ENCODE results near the gene GPRIN2.
"Not testable (repeated sequence)": the region's sequence is repeated elsewhere in the genome, so short reads cannot be mapped to it uniquely, and the experiment has no call there.

Gene GPRIN2

DNA sequence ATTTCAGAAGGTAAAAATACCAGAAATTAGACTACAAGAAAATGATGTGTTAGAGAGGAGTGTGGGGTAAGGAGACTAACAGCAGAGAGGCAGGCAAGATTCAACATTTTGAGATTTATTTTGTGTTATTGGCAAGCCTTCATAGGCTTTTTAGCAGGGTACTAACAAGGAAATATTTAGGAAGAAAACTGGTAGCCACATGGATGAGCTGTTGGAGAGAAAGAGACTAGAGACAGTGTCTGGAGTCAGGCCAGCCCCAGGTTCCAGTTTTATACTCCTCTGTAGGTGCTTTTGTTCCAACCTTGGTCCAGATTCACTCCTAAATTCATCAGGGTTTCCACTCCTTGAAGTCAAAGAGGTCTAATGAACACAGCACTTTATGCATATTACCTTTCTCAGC, 41.1 kb downstream of the GPRIN2 start:
- Histone ChIP-seq H3K36me3 (ENCODE audit: low read length) (no peaks in the 10 kb centered on the region), H3K4me2 (ENCODE audit: low read depth, low read length, poor library complexity, severe bottlenecking) (no peak overlapping the region), H3F3A (ENCODE audit: insufficient read depth) (no peaks in the 10 kb centered on the region), H3K9me3 (ENCODE audit: insufficient read depth, low read length) (no peaks in the 10 kb centered on the region), H3K27me3 (ENCODE audit: low read length) (no peaks in the 10 kb centered on the region), H3K4me3 (ENCODE audit: insufficient read depth, low read length, poor library complexity, severe bottlenecking) (no peak overlapping the region), H3K79me2 (ENCODE audit: insufficient read depth, low read length) (no peaks in the 10 kb centered on the region), H2AFZ (ENCODE audit: low read depth, low read length, severe bottlenecking) (no peak overlapping the region), H3K27ac (ENCODE audit: low read depth, low read length) (no peak overlapping the region), H3K9me2 (replicated peaks; ENCODE audit: insufficient read depth, low read length) (no peaks in the 10 kb centered on the region), H4K20me1 (ENCODE audit: low read depth, low read length) (no peaks in the 10 kb centered on the region), H3K9ac (ENCODE audit: low read length) (no peak overlapping the region)
- TF ChIP-seq EZH2phosphoT487 (conservative IDR thresholded peaks at IDR 0.05; ENCODE audit: low read length): no peak
- TF ChIP-seq, protein P1, sequence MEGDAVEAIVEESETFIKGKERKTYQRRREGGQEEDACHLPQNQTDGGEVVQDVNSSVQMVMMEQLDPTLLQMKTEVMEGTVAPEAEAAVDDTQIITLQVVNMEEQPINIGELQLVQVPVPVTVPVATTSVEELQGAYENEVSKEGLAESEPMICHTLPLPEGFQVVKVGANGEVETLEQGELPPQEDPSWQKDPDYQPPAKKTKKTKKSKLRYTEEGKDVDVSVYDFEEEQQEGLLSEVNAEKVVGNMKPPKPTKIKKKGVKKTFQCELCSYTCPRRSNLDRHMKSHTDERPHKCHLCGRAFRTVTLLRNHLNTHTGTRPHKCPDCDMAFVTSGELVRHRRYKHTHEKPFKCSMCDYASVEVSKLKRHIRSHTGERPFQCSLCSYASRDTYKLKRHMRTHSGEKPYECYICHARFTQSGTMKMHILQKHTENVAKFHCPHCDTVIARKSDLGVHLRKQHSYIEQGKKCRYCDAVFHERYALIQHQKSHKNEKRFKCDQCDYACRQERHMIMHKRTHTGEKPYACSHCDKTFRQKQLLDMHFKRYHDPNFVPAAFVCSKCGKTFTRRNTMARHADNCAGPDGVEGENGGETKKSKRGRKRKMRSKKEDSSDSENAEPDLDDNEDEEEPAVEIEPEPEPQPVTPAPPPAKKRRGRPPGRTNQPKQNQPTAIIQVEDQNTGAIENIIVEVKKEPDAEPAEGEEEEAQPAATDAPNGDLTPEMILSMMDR (IDR thresholded peaks at IDR 0.05; ENCODE audit: insufficient read depth, low read length, poor library complexity, severe bottlenecking): no peak

DNA sequence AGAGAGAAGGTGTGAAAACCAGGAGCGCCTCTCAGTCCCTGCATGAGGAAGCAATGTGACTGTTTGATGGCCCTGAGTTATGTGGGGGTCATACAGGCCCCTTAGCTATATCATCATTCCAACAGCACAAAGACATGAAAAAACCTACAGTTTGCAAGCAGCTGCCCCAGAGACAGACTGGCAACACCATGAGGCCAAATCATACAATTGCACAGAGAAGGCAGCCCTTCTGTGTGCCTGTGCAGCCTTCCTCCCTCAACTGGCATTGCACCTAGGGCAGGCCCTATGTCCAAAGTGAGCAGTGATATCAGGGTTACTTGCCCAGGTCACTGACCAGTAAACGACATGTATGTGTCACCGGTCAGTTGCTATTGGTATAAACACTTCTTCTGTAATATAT, 41.6 kb downstream of the GPRIN2 start:
- Histone ChIP-seq H3F3A (ENCODE audit: insufficient read depth) (no peaks in the 10 kb centered on the region), H3K9me3 (ENCODE audit: insufficient read depth, low read length) (no peaks in the 10 kb centered on the region), H3K9me2 (replicated peaks; ENCODE audit: insufficient read depth, low read length) (no peaks in the 10 kb centered on the region), H3K79me2 (ENCODE audit: insufficient read depth, low read length) (no peaks in the 10 kb centered on the region), H3K4me3 (ENCODE audit: insufficient read depth, low read length, poor library complexity, severe bottlenecking) (no peak overlapping the region), H4K20me1 (ENCODE audit: low read depth, low read length) (no peaks in the 10 kb centered on the region), H3K27me3 (ENCODE audit: low read length) (no peaks in the 10 kb centered on the region), H2AFZ (ENCODE audit: low read depth, low read length, severe bottlenecking) (no peak overlapping the region), H3K4me2 (ENCODE audit: low read depth, low read length, poor library complexity, severe bottlenecking) (no peak overlapping the region), H3K27ac (ENCODE audit: low read depth, low read length) (no peak overlapping the region), H3K36me3 (ENCODE audit: low read length) (no peaks in the 10 kb centered on the region), H3K9ac (ENCODE audit: low read length) (no peak overlapping the region)
- TF ChIP-seq EZH2phosphoT487 (conservative IDR thresholded peaks at IDR 0.05; ENCODE audit: low read length): no peak
- TF ChIP-seq, protein P1 (IDR thresholded peaks at IDR 0.05; ENCODE audit: insufficient read depth, low read length, poor library complexity, severe bottlenecking): no peak

DNA sequence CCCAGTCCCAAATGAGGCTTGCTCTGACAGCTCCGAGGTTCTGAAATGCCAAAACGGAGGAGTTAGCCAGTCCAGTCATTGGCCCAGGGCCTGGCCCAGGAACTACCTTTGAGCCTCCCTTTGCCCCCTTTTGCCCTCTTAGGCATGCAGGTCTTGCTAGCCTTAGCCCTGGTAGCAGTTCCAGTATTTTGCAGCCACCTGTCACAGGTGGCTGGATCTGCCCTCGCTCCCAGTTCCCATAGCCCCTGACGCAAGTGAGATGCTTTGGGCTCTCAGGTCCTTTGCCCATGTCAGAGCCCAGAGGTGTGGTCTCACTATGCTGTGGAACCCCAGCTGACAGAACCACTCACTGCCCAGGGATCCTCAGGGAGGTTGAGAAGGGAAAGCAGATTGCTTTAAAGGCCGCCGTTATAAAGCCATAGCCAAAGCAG, 42.0 kb downstream of the GPRIN2 start:
- Histone ChIP-seq H3K79me2 (ENCODE audit: insufficient read depth, low read length) (no peaks in the 10 kb centered on the region), H2AFZ (ENCODE audit: low read depth, low read length, severe bottlenecking) (no peak overlapping the region), H3K9me3 (ENCODE audit: insufficient read depth, low read length) (no peaks in the 10 kb centered on the region), H3K4me2 (ENCODE audit: low read depth, low read length, poor library complexity, severe bottlenecking) (no peak overlapping the region), H3F3A (ENCODE audit: insufficient read depth) (no peaks in the 10 kb centered on the region), H3K9ac (ENCODE audit: low read length) (no peak overlapping the region), H3K27ac (ENCODE audit: low read depth, low read length) (no peak overlapping the region), H4K20me1 (ENCODE audit: low read depth, low read length) (no peaks in the 10 kb centered on the region), H3K36me3 (ENCODE audit: low read length) (no peaks in the 10 kb centered on the region), H3K4me3 (ENCODE audit: insufficient read depth, low read length, poor library complexity, severe bottlenecking) (no peak overlapping the region), H3K27me3 (ENCODE audit: low read length) (no peaks in the 10 kb centered on the region), H3K9me2 (replicated peaks; ENCODE audit: insufficient read depth, low read length) (no peaks in the 10 kb centered on the region)
- no peak for TF ChIP-seq EZH2phosphoT487 (conservative IDR thresholded peaks at IDR 0.05; ENCODE audit: low read length)
- TF ChIP-seq, protein P1 (IDR thresholded peaks at IDR 0.05; ENCODE audit: insufficient read depth, low read length, poor library complexity, severe bottlenecking): no peak

DNA sequence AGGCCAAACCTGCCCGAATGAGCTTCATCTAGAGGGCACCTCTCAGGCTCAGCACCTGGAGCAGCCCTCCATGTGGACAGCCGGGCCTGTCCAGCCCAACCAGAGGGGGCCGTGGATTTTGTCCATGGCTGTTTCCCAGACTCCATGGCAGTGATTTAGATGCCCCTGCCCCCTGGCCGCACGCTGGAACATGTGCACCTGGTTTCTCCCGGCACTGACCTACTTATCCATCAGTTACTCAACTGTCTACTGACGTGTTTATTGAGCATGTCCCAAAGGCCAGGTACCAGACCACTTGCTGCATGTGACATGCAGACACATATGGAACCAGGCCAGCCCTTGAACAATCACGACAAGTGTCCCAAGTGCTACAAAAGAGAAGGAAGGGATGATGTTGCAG, 43.1 kb downstream of the GPRIN2 start:
- H3K4me2 ChIP-seq (ENCODE audit: low read depth, low read length, poor library complexity, severe bottlenecking); H4K20me1 ChIP-seq (ENCODE audit: low read depth, low read length); H3K36me3 ChIP-seq (ENCODE audit: low read length); H2AFZ ChIP-seq (ENCODE audit: low read depth, low read length, severe bottlenecking); H3F3A ChIP-seq (ENCODE audit: insufficient read depth); H3K4me3 ChIP-seq (ENCODE audit: insufficient read depth, low read length, poor library complexity, severe bottlenecking); H3K9me3 ChIP-seq (ENCODE audit: insufficient read depth, low read length); H3K9ac ChIP-seq (ENCODE audit: low read length); H3K9me2 ChIP-seq (replicated peaks; ENCODE audit: insufficient read depth, low read length); H3K79me2 ChIP-seq (ENCODE audit: insufficient read depth, low read length); H3K27me3 ChIP-seq (ENCODE audit: low read length); H3K27ac ChIP-seq (ENCODE audit: low read depth, low read length): not testable (repeated sequence)

DNA sequence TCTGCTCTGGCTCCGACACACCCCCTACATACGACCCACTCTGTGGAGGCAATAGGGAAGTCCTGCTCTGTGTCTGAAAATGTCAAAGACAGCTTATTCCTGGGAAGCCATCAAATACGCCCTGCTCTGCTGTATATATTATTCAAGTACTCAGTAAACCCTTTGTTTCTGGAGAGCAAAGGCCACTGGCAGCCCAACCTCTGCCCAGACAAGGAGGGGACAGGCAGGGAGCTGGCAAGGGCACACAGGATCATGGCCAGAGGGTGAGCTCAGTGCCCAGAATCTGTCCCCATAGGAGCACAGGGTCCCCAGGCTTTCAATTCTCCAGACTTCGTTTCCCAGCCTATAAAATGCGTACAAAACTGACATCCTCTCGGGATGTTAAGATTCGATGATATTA, 43.7 kb downstream of the GPRIN2 start:
- not testable (repeated sequence) for H3K36me3 ChIP-seq (ENCODE audit: low read length); H2AFZ ChIP-seq (ENCODE audit: low read depth, low read length, severe bottlenecking); H3K9ac ChIP-seq (ENCODE audit: low read length); H3K79me2 ChIP-seq (ENCODE audit: insufficient read depth, low read length); H3K27ac ChIP-seq (ENCODE audit: low read depth, low read length); H3K4me3 ChIP-seq (ENCODE audit: insufficient read depth, low read length, poor library complexity, severe bottlenecking); H3K9me2 ChIP-seq (replicated peaks; ENCODE audit: insufficient read depth, low read length); H4K20me1 ChIP-seq (ENCODE audit: low read depth, low read length); H3K27me3 ChIP-seq (ENCODE audit: low read length); H3K9me3 ChIP-seq (ENCODE audit: insufficient read depth, low read length); H3K4me2 ChIP-seq (ENCODE audit: low read depth, low read length, poor library complexity, severe bottlenecking); H3F3A ChIP-seq (ENCODE audit: insufficient read depth)

DNA sequence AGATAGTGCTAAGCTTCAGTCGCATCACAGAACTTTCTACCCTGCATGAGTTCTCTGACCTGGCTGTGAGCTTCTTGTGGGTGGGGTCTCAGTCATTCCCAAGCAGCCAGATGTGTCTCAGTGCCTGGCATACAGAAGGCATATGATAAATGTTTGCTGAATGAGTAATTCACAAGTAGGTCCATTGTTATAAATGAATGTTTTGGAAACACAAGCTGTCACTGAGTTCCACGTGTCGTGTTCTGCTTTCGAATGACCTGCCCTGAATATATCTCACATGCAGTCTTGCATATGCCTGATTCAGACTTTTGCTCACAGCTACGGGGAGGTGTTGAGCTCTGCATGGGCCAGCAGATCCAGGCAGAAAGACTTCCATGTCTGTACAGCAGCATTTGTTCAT, 44.5 kb downstream of the GPRIN2 start:
- not testable (repeated sequence) for H2AFZ ChIP-seq (ENCODE audit: low read depth, low read length, severe bottlenecking); H3K9me3 ChIP-seq (ENCODE audit: insufficient read depth, low read length); H4K20me1 ChIP-seq (ENCODE audit: low read depth, low read length); H3K27ac ChIP-seq (ENCODE audit: low read depth, low read length); H3K9me2 ChIP-seq (replicated peaks; ENCODE audit: insufficient read depth, low read length); H3F3A ChIP-seq (ENCODE audit: insufficient read depth); H3K79me2 ChIP-seq (ENCODE audit: insufficient read depth, low read length); H3K4me2 ChIP-seq (ENCODE audit: low read depth, low read length, poor library complexity, severe bottlenecking); H3K4me3 ChIP-seq (ENCODE audit: insufficient read depth, low read length, poor library complexity, severe bottlenecking); H3K27me3 ChIP-seq (ENCODE audit: low read length); H3K36me3 ChIP-seq (ENCODE audit: low read length); H3K9ac ChIP-seq (ENCODE audit: low read length)

Data from SU-DHL-6 (cell line).